Transverse colon (tissue), 4 donors: ENCODE measurements around the gene SELENON. TPM values are rescaled to one million over a fixed set of nuclear protein-coding genes. Genes with fewer than 3 reads are reported as not detected.
A peak's percentile ranks its signal among the peaks of the same experiment; 100 is the strongest.

Source experiments
- DNase-seq: peaks from one replicate; pipeline ENCODE4 v3.0.0-alpha.2; 2019
- H3K27ac ChIP-seq, 4 donors: fragments of 200-600 bp; sonication (generic); 2 replicates each; pipeline ENCODE4 v1.5.1; 2016 to 2018; ENCODE audit warnings: inconsistent platforms in 4 of 4
- H3K27me3 ChIP-seq: fragments of 200-600 bp; sonication (generic); 2 replicates; pipeline ENCODE4 v1.5.1; 2017; ENCODE audit warnings: inconsistent platforms
- H3K36me3 ChIP-seq, 4 donors: fragments of 200-600 bp; sonication (generic); 2 replicates each; pipeline ENCODE4 v1.5.1; 2017 to 2019; ENCODE audit warnings: inconsistent platforms in 4 of 4
- H3K4me1 ChIP-seq, 4 donors: fragments of 200-600 bp; sonication (generic); 2 replicates each; pipeline ENCODE4 v1.5.1; 2017 to 2020; ENCODE audit warnings: inconsistent platforms in 4 of 4
- H3K4me3 ChIP-seq, 4 donors: fragments of 200-600 bp; sonication (generic); 1 replicate in 1 of 4; 2 replicates in 3 of 4; pipeline versions ENCODE4 v1.5.1 to v1.6.1; 2017 to 2019; ENCODE audit warnings: inconsistent platforms in 4 of 4
- H3K9me3 ChIP-seq, 2 donors: fragments of 200-600 bp; sonication (generic); 2 replicates each; pipeline ENCODE4 v1.5.1; 2017 to 2019; ENCODE audit warnings: inconsistent platforms in 2 of 2
- EP300 ChIP-seq: sonication (generic); formaldehyde crosslinking; IDR thresholded peaks from one replicate; pipeline ENCODE4 v1.6.1; 2017; ENCODE audit warnings: antibody characterized with exemption, low read depth
- POLR2A ChIP-seq: fragments of 450-650 bp; IDR thresholded peaks from one replicate; pipeline ENCODE4 v1.6.1; 2016; ENCODE audit warnings: antibody characterized with exemption, mild to moderate bottlenecking, moderate library complexity
- POLR2AphosphoS5 ChIP-seq, 3 donors: sonication (generic); formaldehyde crosslinking; IDR thresholded peaks; one replicate each; pipeline ENCODE4 v1.6.1; 2016; ENCODE audit warnings: antibody characterized with exemption in 3 of 3
- WGBS, 2 donors: methylation state at CpG; one replicate each; pipeline ENCODE4 v1.1.5; 2018; ENCODE audit warnings: low coverage in 1 of 2; 5-methylcytosine and 5-hydroxymethylcytosine counted together
- in situ Hi-C, 4 donors: fragments of 200-750 bp; cut with MboI; loops; one replicate each; pipeline versions ENCODE4 v1.15.0 to v1.15.1; 2017; ENCODE audit warnings: low sequenced_read_pairs in 3 of 4, low pct_ligation_motif_present in 1 of 4, low pct_unique_long_range_greater_than_20kb in 1 of 4
- intact Hi-C: fragments of 100-400 bp; cut with DNase I; formaldehyde crosslinking; loops from one replicate; pipeline ENCODE4 v1.15.1; 2023; ENCODE audit warnings: low total_unique reads
- total RNA-seq, 4 donors: library from RNA; depleted of rRNA; stranded (reverse); fragments of >200 nt; gene quantifications; one replicate each; pipeline ENCODE4 v1.1.0, GENCODE V29; 2016
- TF ChIP-seq, protein P1 (sequence below), 5 experiments: fragments of 200-600 bp in 3 of 5; fragments of 450-650 bp in 2 of 5; sonication (generic) in 3 of 5; IDR thresholded peaks; 1 replicate in 2 of 5; 2 replicates in 3 of 5; pipeline ENCODE4 v1.5.1; 2016 to 2017; ENCODE audit warnings: antibody characterized with exemption in 5 of 5, inconsistent platforms in 3 of 5, mild to moderate bottlenecking in 2 of 5, moderate library complexity in 1 of 5

Gene SELENON
- total RNA-seq, 4 donors from 2014 or later = 17.1 to 68.1 (median 24.4) TPM

DNA sequence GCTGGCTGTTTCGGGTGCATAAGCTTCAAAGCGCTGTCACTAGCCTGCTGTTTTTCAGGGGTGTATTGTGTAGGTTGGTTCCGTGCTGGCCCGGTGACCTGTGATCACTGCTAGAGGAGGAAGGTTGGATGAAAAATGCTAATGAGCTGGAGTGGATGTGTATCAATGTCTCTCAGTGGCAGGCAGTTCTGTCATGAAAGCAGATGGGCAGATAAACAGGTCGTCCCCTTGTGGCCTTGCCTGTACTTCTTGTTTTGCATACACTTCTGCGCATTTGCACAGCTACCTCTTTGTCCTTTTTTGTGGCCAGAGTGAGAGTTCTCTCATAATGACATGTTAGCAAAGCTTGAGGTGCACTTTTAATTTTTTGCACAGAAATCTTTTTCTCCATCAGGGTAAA, 2.9 kb downstream of the SELENON start:
- no peak for DNase-seq

DNA sequence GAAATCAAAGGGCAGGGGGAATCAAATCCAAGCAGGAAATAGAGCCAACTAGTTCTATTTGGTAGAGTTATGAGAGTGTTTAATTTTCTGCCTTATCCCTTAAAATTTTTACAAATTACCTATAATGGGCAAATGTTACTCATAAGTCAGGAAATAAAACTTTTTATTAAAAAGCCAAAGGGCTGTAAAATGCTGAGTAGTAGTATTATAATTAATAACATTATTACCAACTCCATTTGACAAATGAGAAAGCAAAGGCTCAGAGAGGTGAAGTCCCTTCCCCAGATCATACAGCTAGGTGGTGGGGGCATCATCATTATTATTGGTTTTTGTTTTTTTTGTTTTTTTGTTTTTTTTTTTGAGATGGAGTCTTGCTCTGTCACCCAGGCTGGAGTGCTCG, 3.4 kb downstream of the SELENON start:
- H3K27ac ChIP-seq = no peak overlapping the region
- in situ Hi-C loops = no loop called here
- intact Hi-C loops = loop anchor here (5.0 kb wide), 1 partner anchor 194 kb away; the partner anchor contains the start of gene PAFAH2

More for the DNA sequence above, 2.9 kb downstream of the SELENON start:
- intact Hi-C loops (loop anchor here (5.0 kb wide), 1 partner anchor 194 kb away; the partner anchor contains the start of gene PAFAH2), in situ Hi-C loops (no loop called here)
- Histone ChIP-seq H3K36me3 (no peaks in the 10 kb centered on the region), H3K9me3 (no peaks in the 10 kb centered on the region), H3K4me1 (peaks cover 15 to 44% (median 19%) of the 10 kb centered on the region in 4 donors), H3K27ac (no peak overlapping the region), H3K4me3 (no peak overlapping the region), H3K27me3 (no peaks in the 10 kb centered on the region)
- TF ChIP-seq POLR2A (no peak), POLR2AphosphoS5 (IDR thresholded peaks at IDR 0.05) (no peak), EP300 (no peak)
- TF ChIP-seq, protein P1, sequence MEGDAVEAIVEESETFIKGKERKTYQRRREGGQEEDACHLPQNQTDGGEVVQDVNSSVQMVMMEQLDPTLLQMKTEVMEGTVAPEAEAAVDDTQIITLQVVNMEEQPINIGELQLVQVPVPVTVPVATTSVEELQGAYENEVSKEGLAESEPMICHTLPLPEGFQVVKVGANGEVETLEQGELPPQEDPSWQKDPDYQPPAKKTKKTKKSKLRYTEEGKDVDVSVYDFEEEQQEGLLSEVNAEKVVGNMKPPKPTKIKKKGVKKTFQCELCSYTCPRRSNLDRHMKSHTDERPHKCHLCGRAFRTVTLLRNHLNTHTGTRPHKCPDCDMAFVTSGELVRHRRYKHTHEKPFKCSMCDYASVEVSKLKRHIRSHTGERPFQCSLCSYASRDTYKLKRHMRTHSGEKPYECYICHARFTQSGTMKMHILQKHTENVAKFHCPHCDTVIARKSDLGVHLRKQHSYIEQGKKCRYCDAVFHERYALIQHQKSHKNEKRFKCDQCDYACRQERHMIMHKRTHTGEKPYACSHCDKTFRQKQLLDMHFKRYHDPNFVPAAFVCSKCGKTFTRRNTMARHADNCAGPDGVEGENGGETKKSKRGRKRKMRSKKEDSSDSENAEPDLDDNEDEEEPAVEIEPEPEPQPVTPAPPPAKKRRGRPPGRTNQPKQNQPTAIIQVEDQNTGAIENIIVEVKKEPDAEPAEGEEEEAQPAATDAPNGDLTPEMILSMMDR (IDR thresholded peaks at IDR 0.05) = no peak
- WGBS, 2 donors = 53 to 56% methylated on average over 2 to 6 of the region's 6 CpGs

DNA sequence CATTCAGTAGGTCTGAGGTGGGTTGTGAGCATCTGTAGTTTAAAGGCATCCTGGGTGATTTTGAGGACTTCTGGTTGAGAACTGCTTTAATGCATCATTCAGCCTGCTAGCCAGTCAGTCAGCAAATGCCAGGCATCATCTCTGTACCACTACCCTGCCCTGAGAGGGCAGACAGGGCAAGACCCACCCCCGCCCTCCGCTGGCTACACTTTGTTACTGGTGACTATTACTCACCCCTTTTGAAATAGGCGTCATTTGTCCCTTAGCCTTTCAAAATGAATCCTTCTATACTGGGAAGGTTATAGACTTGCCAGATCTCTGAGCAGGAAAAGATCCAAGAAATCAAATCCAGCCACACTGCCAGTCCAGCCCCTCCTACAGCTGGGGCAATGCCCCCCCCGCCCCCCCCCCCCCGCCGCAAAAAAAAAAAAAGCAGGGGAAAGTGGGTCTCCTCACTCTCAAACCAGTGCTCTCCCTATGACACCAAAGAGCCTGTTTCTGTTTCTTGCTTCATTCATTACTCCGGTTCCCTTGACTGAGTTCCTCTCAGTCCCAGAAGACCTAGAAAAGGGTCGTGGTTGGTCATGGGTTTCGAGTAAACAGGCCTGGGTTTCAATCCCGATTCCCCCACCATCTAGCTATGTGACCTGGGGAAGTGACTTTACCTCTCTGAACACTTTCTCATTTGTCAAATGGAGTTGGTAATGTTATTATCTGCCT, 4.4 kb downstream of the SELENON start:
- no peak for DNase-seq
- peak overlapping the region in 2 of 4 donors; percentile 12 to 13 for H3K27ac ChIP-seq

More for the DNA sequence above, 3.4 kb downstream of the SELENON start:
- 83 to 100% methylated on average over 1 of the region's 1 CpG for WGBS, 2 donors
- Histone ChIP-seq H3K4me3 (no peak overlapping the region), H3K9me3 (no peaks in the 10 kb centered on the region), H3K27me3 (no peaks in the 10 kb centered on the region), H3K4me1 (peaks cover 15 to 44% (median 19%) of the 10 kb centered on the region in 4 donors), H3K36me3 (no peaks in the 10 kb centered on the region)
- DNase-seq = no peak
- no peak for TF ChIP-seq POLR2A
- TF ChIP-seq EP300 = no peak
- TF ChIP-seq, protein P1 (IDR thresholded peaks at IDR 0.05) = no peak
- no peak for TF ChIP-seq POLR2AphosphoS5 (IDR thresholded peaks at IDR 0.05)

More for the DNA sequence above, 4.4 kb downstream of the SELENON start:
- intact Hi-C loops (loop anchor here (5.0 kb wide), 1 partner anchor 193 kb away; the partner anchor contains the start of gene PAFAH2), in situ Hi-C loops (no loop called here)
- Histone ChIP-seq H3K27me3 (no peaks in the 10 kb centered on the region), H3K4me3 (no peak overlapping the region), H3K36me3 (no peaks in the 10 kb centered on the region), H3K9me3 (no peaks in the 10 kb centered on the region), H3K4me1 (peaks cover 12 to 40% (median 16%) of the 10 kb centered on the region in 4 donors)
- no peak for TF ChIP-seq POLR2AphosphoS5 (IDR thresholded peaks at IDR 0.05)
- TF ChIP-seq EP300 = no peak
- TF ChIP-seq, protein P1 (IDR thresholded peaks at IDR 0.05) = no peak
- TF ChIP-seq POLR2A = no peak
- WGBS, 2 donors = 65 to 68% methylated on average over 4 to 10 of the region's 10 CpGs
